ENCODE results near the gene MEAK7.

GRCh38 chr16:84475643-84476240 is 28.7 kb downstream of the MEAK7 start:
- no peak for TF ChIP-seq EP300 (IDR thresholded peaks at IDR 0.05)
- no peak for TF ChIP-seq POLR2A (IDR thresholded peaks at IDR 0.05)
- no peak for TF ChIP-seq CTCF (IDR thresholded peaks at IDR 0.05)
- no peak for TF ChIP-seq POLR2AphosphoS5 (IDR thresholded peaks at IDR 0.05)
